GM19240 (cell line): ENCODE results near the gene FLRT3.

Experiments used
- DNase-seq: peaks from one replicate; pipeline ENCODE4 v3.0.0; 2011; ENCODE audit warnings: low spot score; ENCODE audit not compliant: insufficient read length

The FLRT3 gene

DNA sequence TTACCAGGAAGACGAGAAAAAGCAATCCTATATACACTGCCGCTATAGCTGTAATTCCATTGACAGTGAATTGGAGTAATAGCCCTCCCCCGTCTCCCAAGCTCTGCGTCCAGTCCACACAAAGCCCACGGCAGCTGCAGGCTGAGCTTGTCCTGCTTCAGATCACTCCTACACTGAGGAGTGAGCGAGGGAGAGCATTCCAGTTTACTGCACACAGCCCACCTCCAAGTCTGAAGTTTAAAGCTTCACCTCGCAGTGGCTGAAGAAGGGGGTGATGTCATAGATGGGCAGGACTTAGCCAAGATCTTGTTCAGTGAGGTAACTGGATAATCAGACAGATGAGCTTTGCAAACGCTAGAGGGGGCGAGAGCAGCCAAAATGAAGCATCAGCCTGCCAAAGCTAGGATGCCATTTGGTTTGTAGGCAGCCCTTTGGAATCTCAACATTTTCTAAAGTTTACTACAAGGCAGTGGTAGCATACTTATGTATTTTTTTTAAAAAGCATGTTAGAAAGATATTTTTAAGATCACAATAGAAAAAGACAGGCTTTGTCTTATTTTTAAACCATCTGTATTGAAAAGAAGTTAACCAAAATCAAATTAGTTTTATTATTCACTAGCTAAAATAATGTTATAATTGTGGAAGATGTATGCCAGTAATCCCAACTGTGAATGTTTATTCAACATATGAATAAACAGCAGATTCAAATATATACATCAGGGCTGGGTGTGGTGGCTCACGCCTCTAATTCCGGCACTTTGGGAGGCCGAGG lies at the start of gene FLRT3:
Gene FLRT3, minus strand, starts transcription at position 213 of the 772 bp plus-strand sequence. CDS start 10,106 bp downstream, outside the sequence.
- DNase-seq = peak; percentile 12

DNA sequence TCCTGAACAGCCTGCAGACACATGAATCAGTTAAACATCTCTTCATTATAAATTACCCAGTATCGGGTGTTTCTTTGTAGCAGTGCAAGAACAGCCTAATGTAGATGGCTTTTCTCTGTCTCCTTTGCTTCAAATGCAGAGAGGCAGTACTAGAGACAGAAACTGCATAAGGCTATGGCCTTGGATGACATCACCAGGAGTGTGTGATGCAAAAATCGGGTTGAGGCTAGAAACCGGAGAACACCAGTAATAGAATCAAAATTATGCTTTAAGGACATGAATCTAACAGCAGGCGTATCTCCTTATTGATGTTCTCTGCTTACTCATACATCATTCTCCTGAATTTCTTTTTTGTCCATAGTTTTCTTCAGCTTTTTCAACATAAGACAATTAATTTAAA lies 49.3 kb upstream of the FLRT3 start:
- DNase-seq = no peak

DNA sequence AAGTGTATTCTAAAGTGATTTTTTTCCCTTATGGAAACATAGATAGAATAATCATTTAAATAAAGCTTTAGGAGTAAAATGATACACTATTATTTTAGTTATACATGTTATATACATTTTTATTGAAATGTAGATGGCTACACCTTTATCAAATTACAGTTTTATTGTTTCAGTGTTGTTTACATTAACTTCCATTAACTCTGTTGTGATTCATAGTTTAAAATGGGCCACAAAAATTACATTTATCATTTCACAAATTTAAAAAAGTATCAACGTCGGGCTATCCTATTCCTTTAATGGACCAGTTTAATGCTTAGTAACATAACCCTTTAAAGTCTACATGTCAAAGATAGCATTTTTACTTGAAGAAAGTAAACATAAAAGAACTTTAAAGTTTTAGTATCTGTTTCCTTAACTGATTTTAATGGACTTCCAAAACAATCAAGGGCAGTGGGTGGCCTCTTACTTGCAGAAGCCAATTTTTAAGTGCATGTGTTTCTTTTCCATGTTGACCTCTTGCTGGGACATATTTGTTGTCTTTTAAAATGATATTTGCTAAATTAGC lies 47.8 kb upstream of the FLRT3 start:
- DNase-seq = no peak

DNA sequence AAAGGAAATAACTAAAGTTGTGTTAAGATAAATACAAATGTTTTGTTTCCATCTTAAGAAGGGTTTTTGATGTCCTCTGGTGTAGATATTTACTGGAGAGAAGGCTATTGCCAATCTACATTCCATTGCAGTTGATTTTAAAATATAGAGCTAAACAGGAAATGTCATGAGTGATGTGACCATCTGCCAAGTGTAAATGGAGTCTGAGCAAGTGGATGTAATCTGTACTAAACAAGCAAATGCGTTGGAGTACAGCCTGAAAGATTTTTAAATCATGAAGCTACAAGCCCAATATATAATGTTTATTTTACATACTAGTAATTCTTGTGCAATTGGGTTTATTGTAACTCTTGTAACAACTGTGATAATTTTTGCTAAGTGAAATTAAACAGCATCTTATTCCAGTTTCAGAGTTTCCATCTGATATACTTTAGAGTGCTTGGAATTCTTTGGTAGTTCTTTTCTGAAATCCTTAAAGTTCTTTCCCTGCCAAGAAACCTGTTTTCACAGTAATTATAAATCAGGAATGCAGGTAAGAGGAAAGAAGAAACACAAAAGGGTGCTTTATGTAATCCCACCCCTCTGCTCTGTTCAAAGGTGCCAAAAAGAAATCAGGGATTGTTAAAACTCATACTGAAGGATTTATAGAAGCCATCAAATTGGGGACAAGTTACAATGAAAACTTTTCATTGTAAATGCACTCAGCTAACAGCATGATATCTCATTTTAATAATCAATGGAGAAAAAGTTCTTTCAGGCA lies 47.2 kb upstream of the FLRT3 start:
- no peak for DNase-seq

DNA sequence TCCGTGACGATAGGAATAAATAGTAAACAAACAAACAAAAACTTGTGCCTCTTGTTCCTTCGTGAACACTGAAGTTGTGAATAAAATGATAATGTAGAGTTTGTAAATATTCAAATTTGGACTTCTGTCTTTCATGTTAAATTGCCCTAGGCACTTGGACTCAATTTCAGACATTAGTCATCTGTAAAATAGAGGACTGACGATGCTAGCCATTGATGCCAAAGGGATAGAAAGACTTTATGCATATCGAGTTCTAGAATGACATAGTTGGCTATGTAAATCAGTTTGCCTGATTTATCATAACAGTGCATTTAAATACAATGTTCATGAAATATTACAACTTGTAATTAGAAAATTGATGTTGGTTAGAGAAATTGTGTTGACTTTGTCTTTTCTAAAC lies 45.9 kb upstream of the FLRT3 start:
- DNase-seq = no peak

DNA sequence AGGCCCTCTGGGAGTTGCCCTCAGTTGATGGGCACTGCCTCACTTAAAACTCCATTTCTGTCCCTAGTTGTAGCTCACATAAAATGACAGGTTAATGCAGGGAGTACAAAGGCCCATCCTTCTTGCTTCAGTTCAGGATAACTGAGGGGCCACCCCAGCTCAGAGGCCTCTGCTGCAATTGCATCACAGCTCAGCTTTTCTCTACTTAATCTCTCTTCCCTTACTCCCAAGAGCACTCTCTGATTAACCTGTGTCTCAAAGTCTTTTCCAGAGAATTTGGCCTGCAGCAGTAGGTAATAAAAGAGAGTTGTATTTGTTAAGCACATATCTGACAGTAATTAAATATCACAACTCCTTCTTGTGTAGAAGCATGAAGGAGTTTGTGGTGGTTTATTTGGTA lies 40.9 kb upstream of the FLRT3 start:
- no peak for DNase-seq

DNA sequence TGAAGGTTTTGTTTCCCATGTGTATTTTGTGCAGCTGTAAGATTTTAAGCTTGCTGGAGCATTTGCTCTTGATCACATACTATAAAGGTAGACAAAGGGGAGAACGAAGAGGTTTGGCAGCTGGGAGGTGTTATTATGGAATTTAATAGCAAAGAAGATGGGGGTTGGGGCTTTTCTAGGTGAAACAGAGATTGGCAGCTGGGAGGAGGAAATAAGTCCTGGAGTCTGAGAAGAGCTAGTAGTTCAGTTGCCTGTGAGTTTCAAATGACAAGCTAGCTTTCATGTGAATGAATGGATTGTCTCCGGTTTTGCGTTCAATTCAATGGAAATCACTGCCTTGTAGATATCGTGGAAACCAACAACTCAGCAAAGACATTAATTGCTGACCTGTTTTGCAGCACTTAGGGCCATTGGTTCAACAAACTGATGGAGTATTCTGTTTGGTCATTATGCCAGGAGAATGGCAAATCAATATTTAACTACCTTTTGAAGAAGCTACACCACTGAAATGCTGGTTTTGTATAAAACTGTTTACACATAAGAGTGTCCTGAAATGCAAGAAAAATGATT lies 38.1 kb upstream of the FLRT3 start:
- DNase-seq = no peak

DNA sequence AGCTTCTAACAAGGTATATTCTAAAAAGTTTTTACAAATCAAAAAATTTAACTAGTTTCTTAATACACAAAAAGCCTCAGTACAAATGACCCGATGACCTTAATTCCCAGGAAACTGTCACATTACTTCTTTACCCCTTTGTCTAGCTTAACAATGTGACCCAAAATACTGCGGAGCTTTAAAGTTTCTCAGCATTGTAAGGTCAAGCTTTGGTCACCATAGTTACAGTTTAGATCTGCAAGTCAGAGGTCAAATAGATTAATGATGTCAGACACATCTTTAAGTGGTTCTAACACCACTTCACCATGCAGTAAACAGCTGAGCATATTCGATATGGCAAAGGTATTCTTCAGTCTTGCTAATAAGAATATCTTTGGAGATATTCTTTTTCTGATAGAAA lies 36.8 kb upstream of the FLRT3 start:
- no peak for DNase-seq

DNA sequence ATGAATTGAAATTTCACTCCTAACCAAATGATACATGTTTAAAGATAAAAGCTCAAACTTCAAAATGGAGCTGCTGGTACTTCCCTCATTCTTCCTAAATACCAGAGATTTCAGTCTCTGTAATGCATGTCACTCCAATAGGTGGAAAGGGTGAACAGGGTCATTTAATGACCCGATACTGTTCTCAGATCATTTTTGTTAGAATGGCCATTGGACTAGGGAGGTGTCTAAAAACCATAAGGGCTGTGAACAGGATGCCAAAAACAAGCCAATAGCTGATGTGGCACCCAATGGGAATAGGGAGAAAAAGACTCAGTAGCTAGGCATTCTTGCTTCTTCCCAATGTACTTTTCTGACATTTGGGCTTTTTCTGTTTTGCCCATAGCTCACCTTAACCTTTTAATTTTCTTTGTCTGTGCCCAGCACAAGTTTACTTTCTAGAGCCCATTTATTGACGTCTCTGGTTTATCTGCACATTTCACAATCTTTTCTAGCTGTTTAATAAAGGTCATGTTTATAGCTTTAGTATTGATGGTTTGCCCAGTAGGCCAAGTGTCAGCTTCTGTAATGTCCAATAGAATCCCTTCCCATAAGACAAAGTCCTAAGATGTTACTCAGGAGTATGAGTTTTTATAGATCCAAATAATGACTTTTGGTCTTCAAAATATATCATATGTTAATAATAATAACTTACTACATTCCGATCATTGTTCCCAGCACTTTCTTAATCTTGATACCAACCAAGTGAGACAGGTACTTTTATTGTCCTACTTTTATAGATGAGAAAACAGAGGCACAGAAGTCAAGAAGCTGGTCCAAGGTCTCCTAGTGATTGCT lies 24.3 kb upstream of the FLRT3 start:
- DNase-seq = no peak

DNA sequence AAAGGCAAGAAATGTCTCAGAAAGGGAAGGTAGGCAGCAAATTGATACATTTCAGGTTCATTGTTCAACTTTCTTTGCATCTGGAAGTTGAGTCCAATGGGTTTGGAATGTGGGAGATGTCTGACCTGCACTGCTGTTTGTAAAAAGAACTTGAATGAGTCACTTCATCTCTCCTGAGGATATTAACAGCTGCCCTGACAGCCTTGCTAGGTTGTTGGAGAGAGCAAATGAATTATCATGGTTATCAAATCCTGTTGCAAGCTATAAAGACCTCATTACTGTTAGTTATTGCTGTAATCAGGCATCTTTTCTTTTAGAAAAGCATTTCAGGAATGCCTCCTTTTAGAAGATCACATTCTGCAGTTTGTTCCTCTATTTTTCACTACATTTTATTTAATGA lies 23.0 kb upstream of the FLRT3 start:
- DNase-seq = no peak

DNA sequence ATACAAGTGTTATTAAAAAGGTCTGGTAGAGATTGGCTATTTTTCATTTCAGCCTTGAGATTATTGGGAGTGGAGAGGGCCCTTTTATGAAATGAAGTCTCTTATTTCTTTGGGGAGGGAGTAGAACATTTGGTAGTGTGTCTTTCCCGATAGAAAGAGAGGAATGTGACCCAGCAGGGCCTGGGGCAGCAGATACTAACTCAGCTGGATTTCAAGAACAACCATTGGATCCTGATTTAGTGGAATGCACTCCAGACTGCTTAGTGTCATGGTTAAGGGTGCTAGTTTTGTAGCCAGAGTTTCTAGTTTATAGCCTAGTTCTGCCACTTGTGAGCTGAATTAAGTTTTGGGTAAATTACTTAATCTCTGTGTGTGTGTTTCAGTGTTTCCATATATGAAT lies 18.4 kb upstream of the FLRT3 start:
- DNase-seq = no peak

DNA sequence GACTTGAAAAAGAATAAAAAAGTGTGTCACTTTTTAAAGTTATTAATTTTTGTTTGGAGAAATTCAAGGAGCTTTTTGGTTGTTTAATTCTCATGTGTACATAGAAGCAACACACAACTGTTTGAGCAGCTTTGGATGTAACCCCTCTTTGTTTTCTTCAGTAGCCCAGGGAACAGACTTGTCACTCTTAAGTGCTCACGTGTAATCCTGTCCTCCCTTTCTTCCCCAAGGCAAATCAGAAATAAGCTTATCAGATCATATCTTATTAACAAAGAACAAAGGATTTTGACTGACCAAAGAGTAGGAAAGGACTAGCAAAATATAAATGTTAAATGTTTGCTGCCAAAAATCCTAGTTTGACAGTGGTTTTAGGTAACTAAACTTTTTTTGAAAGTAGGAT lies 7.3 kb upstream of the FLRT3 start:
- no peak for DNase-seq

DNA sequence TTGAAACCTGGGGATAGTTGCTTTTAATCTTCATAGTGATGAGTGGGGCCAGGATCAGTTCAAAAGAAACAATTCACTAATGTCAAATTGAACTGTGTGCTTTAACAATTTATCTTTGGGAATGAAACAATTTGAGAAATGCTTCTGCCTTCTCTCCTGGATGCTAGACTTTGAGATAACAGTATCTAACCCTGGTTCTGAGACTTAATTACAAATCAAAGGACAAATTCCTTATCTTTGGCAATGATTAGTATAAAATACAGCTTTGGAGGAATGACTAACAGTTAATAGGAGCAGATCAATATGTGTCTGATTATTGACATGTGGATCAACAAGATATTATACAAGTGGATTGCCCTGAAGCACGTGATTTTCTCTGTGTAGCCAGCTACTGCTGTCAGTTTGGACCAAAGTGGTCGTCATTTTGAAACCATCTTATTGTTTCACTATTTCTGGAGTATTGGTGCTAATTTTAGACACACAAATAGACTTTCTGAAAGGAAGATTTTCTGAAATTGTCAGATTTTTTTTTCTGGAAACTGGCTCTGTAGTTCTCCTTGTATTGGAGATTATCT lies 6.2 kb upstream of the FLRT3 start:
- no peak for DNase-seq

DNA sequence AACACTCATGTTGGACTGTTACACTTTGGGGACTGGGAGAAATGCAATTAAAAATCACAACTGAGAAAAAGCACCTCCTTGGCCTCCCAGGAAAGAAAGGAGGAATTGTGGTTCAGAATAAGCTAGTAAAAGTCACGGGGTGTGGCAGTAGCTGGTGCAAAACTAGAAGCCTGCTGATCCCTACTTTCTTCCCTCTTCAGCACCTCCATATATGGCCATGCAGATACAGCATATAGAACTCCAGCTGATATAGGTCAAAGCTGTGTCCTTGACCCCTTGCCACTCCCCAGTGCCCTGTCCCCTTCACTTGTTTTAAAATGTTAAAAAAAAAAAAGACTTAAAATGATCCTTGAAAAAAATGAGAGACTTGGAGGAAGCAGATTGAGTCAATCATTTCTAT lies 5.5 kb upstream of the FLRT3 start:
- no peak for DNase-seq

DNA sequence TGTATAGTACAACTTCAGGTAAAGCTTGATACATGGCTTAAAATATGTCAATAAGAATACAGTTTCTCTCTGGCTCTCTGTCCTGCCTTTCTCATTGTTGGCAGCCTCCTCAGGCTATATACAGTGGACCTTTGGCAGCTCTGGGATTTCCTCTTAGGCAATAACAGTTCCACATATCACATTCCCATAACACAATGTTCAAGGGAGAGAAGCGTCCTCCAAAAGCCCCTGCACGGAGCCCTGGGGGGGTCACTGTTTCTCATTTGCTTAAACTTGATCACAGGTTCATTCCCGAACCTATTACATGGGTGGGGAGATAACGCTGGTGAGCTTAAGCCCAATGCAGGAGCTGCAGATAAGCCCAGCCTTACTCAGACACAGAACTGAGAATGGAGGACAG lies 4.4 kb upstream of the FLRT3 start:
- no peak for DNase-seq

DNA sequence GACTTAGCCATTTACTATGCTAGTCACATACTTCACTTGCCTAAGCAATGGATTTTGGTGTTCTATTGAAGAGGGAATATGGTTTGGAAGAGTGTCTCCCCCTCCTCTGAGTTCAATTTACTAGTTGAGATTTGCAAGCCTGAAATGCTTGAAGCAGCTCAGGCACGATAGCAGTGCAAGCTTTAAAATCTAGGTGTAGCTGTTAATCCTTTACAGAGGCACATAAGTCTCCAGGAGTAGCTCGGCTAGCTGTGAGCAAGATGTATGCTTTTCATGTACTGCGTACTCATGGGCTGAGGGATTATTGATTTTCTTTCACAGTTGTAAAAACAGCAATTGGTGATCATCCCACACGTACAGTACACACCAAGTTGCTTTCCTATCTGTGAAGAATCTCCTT lies 726 bp downstream of the FLRT3 start:
- DNase-seq = no peak

DNA sequence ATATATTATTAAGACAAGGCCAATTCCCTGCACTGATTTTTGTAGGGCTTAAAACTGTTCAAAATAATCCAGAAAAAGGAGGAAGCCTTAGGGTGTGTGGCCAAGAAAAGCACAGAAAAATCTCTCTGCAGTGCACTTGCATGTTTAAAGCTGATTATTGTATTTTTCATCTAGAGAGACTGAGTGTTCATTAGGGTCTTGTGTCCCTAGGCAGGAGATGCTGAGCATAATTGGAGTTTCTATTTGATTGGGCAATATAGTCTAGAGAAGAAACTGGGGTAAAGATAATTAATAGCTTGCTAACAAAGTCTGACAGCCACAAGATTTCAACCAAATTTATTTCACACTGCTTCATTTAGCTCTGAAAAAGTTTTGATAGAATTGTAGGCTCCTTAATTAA lies 2.4 kb downstream of the FLRT3 start:
- no peak for DNase-seq

DNA sequence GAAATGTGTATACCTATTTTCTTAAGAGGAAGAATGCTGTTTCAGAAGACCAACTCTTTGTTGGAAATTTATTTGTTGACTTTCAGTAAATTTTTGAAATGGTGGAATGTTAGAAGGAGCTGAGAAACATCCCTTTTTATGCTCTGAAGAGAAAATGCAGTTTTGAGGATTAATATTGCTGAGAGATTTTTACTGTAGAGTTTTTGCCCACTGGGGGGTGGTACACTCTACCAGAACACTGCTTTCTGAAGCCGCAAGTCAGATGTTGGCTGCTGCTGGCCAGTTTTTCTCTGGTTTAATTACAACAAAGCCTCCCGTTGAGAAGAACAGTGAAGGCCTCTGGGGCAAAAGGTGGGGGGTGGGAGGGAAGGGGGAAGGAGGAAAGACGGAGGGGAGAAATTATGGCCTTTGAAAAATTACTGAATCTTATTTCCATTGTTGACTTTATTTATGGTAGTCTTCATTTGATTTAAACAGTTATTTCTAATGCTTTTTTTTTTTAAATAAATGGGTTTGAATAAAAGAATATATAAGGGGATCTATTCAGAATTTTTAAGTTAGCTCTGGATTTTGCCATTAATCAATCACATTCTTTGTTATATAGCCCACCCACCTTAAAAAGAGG lies 3.0 kb downstream of the FLRT3 start:
- DNase-seq = no peak

DNA sequence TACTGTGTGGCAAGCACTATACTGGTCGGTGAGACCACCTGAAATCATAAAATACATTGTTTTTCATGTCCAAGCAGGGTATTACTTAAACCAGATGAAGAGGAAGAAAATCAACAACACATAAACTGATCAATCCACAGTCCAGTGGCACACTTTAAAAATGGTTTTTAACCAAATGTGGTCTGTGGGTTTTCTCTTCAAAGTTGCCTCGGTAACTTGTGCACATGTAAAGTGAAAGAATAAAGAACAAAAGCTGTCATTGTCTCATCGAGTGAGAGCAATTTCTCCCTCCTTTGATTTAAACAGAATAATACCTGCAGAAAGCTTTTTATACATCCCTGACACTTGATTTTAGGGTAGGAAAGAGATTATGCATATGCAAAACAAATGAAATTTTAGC lies 3.7 kb downstream of the FLRT3 start:
- DNase-seq = no peak

DNA sequence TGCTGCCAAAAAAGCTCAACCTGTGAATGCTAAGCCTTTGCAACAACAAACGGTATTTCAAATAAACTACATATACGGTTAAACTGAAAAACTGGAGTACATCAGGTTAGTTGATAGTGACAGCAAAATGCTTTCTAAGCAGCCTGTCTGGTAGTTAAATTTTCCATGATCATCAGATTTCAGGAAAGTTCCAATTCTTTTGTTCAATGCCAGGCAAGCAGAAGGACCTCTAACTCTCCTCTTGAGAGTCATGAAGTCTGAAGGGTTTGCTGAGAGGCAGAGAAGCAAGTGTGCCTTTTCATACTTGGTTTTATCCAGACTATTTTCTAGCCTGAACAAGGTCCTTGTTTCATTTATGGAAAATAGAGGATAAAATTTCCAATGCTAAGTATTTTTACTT lies 4.5 kb downstream of the FLRT3 start:
- DNase-seq = no peak

DNA sequence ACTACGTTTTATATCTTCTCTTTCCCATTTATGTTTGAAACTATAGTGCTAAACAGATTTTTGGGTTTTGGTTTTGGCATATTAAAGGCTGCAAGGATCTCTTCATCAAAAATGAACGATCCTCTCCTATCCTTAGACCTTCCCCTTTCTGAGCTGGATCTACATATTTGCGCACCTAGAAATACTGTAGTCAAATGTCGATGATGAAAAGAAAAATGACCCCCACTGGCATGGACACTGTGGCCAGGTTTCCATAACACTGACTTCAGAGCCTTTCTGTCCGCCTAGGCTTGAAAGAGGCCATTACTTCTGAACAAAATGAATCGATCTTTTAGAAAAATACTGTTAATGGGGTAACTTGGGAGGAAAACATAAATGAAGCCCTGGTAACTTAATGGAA lies 5.8 kb downstream of the FLRT3 start:
- no peak for DNase-seq
